NB4 (cell line): ENCODE measurements around the gene HBE1.

Experiments
- DNase-seq: peaks from one replicate; pipeline ENCODE4 v3.0.0; 2010; ENCODE audit warnings: low read depth
- H3K4me3 ChIP-seq: one replicate; pipeline ENCODE4 v1.5.1; 2011; ENCODE audit warnings: mild to moderate bottlenecking, low read depth, low read length, moderate library complexity
- MYC ChIP-seq: IDR thresholded peaks from 2 replicates; pipeline ENCODE4 v1.6.1; 2011; ENCODE audit warnings: low read depth, low read length
- POLR2A ChIP-seq: IDR thresholded peaks from 2 replicates; pipeline ENCODE4 v1.6.1; 2011; ENCODE audit warnings: mild to moderate bottlenecking; ENCODE audit not compliant: insufficient read length; ENCODE audit errors: extremely low read depth
- TF ChIP-seq, protein P1 (sequence below): IDR thresholded peaks from 2 replicates; pipeline ENCODE4 v1.6.1; 2011; ENCODE audit warnings: low read depth, low read length
- TF ChIP-seq, protein P2 (sequence below): IDR thresholded peaks from one replicate; pipeline ENCODE4 v1.5.1; 2012; ENCODE audit warnings: low read depth, low read length

HBE1 gene

DNA sequence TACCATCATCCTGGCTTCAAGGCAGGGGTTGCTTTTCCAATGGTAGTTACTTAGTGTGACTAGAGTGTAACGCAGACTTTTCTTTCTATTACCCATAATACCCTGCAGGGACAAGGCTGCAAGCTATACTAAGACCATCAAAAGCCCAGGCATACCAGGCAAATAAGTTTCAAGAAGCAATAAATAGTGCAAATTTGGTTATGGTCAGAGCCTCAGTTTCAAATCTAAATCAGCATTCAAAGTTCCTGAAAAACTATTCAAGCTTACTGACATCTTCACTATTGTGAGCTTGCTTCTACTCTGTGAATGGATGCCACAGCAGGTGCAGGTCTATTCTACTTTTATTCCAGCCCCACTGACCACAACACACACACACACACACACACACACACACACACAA lies 40.4 kb downstream of the HBE1 start:
- TF ChIP-seq MYC (no peak), POLR2A (no peak)
- TF ChIP-seq, protein P1, sequence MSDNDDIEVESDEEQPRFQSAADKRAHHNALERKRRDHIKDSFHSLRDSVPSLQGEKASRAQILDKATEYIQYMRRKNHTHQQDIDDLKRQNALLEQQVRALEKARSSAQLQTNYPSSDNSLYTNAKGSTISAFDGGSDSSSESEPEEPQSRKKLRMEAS = no peak
- TF ChIP-seq, protein P2, sequence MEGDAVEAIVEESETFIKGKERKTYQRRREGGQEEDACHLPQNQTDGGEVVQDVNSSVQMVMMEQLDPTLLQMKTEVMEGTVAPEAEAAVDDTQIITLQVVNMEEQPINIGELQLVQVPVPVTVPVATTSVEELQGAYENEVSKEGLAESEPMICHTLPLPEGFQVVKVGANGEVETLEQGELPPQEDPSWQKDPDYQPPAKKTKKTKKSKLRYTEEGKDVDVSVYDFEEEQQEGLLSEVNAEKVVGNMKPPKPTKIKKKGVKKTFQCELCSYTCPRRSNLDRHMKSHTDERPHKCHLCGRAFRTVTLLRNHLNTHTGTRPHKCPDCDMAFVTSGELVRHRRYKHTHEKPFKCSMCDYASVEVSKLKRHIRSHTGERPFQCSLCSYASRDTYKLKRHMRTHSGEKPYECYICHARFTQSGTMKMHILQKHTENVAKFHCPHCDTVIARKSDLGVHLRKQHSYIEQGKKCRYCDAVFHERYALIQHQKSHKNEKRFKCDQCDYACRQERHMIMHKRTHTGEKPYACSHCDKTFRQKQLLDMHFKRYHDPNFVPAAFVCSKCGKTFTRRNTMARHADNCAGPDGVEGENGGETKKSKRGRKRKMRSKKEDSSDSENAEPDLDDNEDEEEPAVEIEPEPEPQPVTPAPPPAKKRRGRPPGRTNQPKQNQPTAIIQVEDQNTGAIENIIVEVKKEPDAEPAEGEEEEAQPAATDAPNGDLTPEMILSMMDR = no peak
- H3K4me3 ChIP-seq = no peak overlapping the region
- DNase-seq = no peak

DNA sequence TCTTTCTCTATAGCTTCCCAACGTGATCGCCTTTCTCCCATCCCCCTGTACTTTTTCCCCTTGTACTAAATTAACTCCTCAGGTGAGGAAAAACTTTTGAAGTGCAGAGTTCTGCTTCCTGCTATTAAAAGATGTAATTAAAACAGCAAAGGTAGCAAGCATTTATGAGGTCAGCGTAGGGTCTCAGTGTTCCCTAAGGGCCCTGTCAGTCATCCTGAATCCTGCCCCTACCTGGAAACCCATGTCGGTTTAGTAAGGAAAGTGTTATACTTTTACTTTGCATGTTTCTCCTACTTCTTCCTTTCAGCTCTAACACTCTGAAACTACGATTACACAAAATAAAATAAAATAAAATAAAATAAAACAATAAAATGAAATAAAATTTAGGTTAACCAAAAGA lies 41.6 kb downstream of the HBE1 start:
- no peak for DNase-seq
- H3K4me3 ChIP-seq = no peak overlapping the region
- TF ChIP-seq MYC (no peak), POLR2A (no peak)
- TF ChIP-seq, protein P2 = no peak
- TF ChIP-seq, protein P1 = no peak

DNA sequence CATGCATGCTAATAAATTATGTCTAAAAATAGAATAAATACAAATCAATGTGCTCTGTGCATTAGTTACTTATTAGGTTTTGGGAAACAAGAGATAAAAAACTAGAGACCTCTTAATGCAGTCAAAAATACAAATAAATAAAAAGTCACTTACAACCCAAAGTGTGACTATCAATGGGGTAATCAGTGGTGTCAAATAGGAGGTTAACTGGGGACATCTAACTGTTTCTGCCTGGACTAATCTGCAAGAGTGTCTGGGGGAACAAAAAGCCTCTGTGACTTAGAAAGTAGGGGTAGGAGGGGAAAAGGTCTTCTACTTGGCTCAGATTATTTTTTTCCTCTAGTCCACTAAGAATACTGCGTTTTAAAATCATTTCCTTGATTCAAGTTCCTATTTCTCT lies 42.1 kb downstream of the HBE1 start:
- H3K4me3 ChIP-seq = no peak overlapping the region
- DNase-seq = no peak
- TF ChIP-seq, protein P2 = no peak
- TF ChIP-seq, protein P1 = no peak
- TF ChIP-seq MYC (no peak), POLR2A (no peak)

DNA sequence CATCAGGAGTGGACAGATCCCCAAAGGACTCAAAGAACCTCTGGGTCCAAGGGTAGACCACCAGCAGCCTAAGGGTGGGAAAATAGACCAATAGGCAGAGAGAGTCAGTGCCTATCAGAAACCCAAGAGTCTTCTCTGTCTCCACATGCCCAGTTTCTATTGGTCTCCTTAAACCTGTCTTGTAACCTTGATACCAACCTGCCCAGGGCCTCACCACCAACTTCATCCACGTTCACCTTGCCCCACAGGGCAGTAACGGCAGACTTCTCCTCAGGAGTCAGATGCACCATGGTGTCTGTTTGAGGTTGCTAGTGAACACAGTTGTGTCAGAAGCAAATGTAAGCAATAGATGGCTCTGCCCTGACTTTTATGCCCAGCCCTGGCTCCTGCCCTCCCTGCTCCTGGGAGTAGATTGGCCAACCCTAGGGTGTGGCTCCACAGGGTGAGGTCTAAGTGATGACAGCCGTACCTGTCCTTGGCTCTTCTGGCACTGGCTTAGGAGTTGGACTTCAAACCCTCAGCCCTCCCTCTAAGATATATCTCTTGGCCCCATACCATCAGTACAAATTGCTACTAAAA lies 42.9 kb downstream of the HBE1 start, which contains the start of gene HBB:
HBB (minus strand) TSS at position 340 of the 579 bp plus-strand sequence; CDS start at position 290, 50 bp downstream.
- TF ChIP-seq, protein P1 = no peak
- no peak for TF ChIP-seq MYC
- TF ChIP-seq, protein P2 = no peak
- TF ChIP-seq POLR2A = no peak
- H3K4me3 ChIP-seq = no peak within 1 kb of the TSS

DNA sequence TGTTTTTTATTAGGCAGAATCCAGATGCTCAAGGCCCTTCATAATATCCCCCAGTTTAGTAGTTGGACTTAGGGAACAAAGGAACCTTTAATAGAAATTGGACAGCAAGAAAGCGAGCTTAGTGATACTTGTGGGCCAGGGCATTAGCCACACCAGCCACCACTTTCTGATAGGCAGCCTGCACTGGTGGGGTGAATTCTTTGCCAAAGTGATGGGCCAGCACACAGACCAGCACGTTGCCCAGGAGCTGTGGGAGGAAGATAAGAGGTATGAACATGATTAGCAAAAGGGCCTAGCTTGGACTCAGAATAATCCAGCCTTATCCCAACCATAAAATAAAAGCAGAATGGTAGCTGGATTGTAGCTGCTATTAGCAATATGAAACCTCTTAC lies 44.3 kb downstream of the HBE1 start:
- no peak overlapping the region for H3K4me3 ChIP-seq
- no peak for TF ChIP-seq MYC
- TF ChIP-seq, protein P2 = no peak
- TF ChIP-seq, protein P1 = no peak
- TF ChIP-seq POLR2A = no peak
- no peak for DNase-seq

More for the DNA sequence above, 42.9 kb downstream of the HBE1 start, which contains the start of gene HBB:
- DNase-seq = no peak
